ENCODE results near the gene REN. TPM values are rescaled to one million over a fixed set of nuclear protein-coding genes. Genes with fewer than 3 reads are reported as not detected.

Gene REN
- polyA plus RNA-seq, 1 donor from 2014 or later = not detected

- H3K4me2 ChIP-seq (ENCODE audit: low read length) = no peak overlapping the region
- H3K9me3 ChIP-seq (ENCODE audit: low read length) = no peaks in the 10 kb centered on the region
- H3K27ac ChIP-seq (ENCODE audit: low read length) = no peak overlapping the region
- H3K36me3 ChIP-seq (ENCODE audit: insufficient read depth, low read length) = no peaks in the 10 kb centered on the region
- no peaks in the 10 kb centered on the region for H4K20me1 ChIP-seq (ENCODE audit: insufficient read depth)
- H3K79me2 ChIP-seq (replicated peaks; ENCODE audit: insufficient read depth, low read length) = no peaks in the 10 kb centered on the region
- no peak overlapping the region for H2AFZ ChIP-seq (ENCODE audit: low read depth, low read length)
- no peak overlapping the region for H3K4me3 ChIP-seq (ENCODE audit: low read length)
- H3K9me2 ChIP-seq (ENCODE audit: insufficient read depth, low read length) = no peaks in the 10 kb centered on the region
- TF ChIP-seq REST (IDR thresholded peaks at IDR 0.05; ENCODE audit: borderline replicate concordance) (no peak), EP300 (conservative IDR thresholded peaks at IDR 0.05; ENCODE audit: poor library complexity, severe bottlenecking) (no peak), RAD21 (conservative IDR thresholded peaks at IDR 0.05) (no peak), TAF1 (IDR thresholded peaks at IDR 0.05; ENCODE audit: low read depth) (no peak), EZH2 (IDR thresholded peaks at IDR 0.05; ENCODE audit: borderline replicate concordance, insufficient read depth, low read length, poor library complexity, severe bottlenecking) (no peak), CTCF (IDR thresholded peaks at IDR 0.05; ENCODE audit: poor library complexity, severe bottlenecking) (no peak), SMC3 (conservative IDR thresholded peaks at IDR 0.05; ENCODE audit: poor library complexity) (no peak), MXI1 (conservative IDR thresholded peaks at IDR 0.05; ENCODE audit: poor library complexity, severe bottlenecking) (no peak), POLR2AphosphoS5 (IDR thresholded peaks at IDR 0.05) (no peak)
- H3F3A ChIP-seq (ENCODE audit: insufficient read depth, low read length, poor library complexity, severe bottlenecking) = no peaks in the 10 kb centered on the region
- peaks cover 5% of the 10 kb centered on the region for H3K27me3 ChIP-seq (ENCODE audit: insufficient read depth, low read depth, low read length)
- no peak overlapping the region for H3K9ac ChIP-seq (ENCODE audit: low read length)
These were observed 38.8 kb upstream of the REN start for GRCh38 chr1:204204944-204205343.

- peaks cover 5% of the 10 kb centered on the region for H3K27me3 ChIP-seq (ENCODE audit: insufficient read depth, low read depth, low read length)
- no peak overlapping the region for H3K4me2 ChIP-seq (ENCODE audit: low read length)
- H3K9ac ChIP-seq (ENCODE audit: low read length) = no peak overlapping the region
- no peak for TF ChIP-seq REST (IDR thresholded peaks at IDR 0.05; ENCODE audit: borderline replicate concordance)
- TF ChIP-seq POLR2AphosphoS5 (IDR thresholded peaks at IDR 0.05) = no peak
- no peak for TF ChIP-seq MXI1 (conservative IDR thresholded peaks at IDR 0.05; ENCODE audit: poor library complexity, severe bottlenecking)
- TF ChIP-seq EZH2 (IDR thresholded peaks at IDR 0.05; ENCODE audit: borderline replicate concordance, insufficient read depth, low read length, poor library complexity, severe bottlenecking) = no peak
- no peaks in the 10 kb centered on the region for H3K9me3 ChIP-seq (ENCODE audit: low read length)
- no peak overlapping the region for H3K4me3 ChIP-seq (ENCODE audit: low read length)
- H2AFZ ChIP-seq (ENCODE audit: low read depth, low read length) = no peak overlapping the region
- no peaks in the 10 kb centered on the region for H3F3A ChIP-seq (ENCODE audit: insufficient read depth, low read length, poor library complexity, severe bottlenecking)
- no peaks in the 10 kb centered on the region for H4K20me1 ChIP-seq (ENCODE audit: insufficient read depth)
- no peaks in the 10 kb centered on the region for H3K9me2 ChIP-seq (ENCODE audit: insufficient read depth, low read length)
- H3K27ac ChIP-seq (ENCODE audit: low read length) = no peak overlapping the region
- no peaks in the 10 kb centered on the region for H3K79me2 ChIP-seq (replicated peaks; ENCODE audit: insufficient read depth, low read length)
- no peaks in the 10 kb centered on the region for H3K36me3 ChIP-seq (ENCODE audit: insufficient read depth, low read length)
These were observed 37.1 kb upstream of the REN start for GRCh38 chr1:204203206-204203767.

All from neural cell (in vitro differentiated cells).